GM10248 (cell line): Measurements from ENCODE around the gene SELENOK.

Source experiments
- CTCF ChIA-PET: fragments of 300-600 bp; sonication (Branson Sonifier 250); formaldehyde crosslinking; extraction: SDS; loops from one replicate; lab custom pipeline; 2021; ENCODE audit warnings: antibody characterized with exemption; lab: Yijun Ruan, JAX
- POLR2A ChIA-PET: fragments of 350-650 bp; sonication (Branson Sonifier 250); formaldehyde crosslinking; extraction: SDS; loops from one replicate; lab custom pipeline; 2020; ENCODE audit warnings: antibody characterized with exemption; lab: Yijun Ruan, JAX
- DNase-seq: peaks from one replicate; pipeline ENCODE4 v3.0.0; 2012; ENCODE audit errors: extremely low spot score
- TF ChIP-seq, protein P1 (sequence below): IDR thresholded peaks from 2 replicates; pipeline ENCODE4 v1.5.1; 2012; ENCODE audit warnings: mild to moderate bottlenecking, low read depth; ENCODE audit errors: extremely low read depth, missing control alignments, control extremely low read depth

SELENOK gene

DNA sequence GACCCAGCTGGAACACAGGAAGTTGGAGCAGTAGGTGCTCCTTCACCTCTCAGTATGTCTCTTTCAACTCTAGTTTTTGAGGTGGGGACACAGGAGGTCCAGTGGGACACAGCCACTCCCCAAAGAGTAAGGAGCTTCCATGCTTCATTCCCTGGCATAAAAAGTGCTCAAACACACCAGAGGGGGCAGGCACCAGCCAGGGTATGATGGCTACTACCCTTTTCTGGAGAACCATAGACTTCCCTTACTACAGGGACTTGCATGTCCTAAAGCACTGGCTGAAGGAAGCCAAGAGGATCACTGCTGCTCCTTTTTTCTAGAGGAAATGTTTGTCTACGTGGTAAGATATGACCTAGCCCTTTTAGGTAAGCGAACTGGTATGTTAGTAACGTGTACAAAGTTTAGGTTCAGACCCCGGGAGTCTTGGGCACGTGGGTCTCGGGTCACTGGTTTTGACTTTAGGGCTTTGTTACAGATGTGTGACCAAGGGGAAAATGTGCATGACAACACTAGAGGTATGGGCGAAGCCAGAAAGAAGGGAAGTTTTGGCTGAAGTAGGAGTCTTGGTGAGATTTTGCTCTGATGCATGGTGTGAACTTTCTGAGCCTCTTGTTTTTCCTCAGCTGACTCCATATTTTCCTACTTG, 33.4 kb downstream of the SELENOK start:
- CTCF ChIA-PET = no interaction called here
- TF ChIP-seq, protein P1, sequence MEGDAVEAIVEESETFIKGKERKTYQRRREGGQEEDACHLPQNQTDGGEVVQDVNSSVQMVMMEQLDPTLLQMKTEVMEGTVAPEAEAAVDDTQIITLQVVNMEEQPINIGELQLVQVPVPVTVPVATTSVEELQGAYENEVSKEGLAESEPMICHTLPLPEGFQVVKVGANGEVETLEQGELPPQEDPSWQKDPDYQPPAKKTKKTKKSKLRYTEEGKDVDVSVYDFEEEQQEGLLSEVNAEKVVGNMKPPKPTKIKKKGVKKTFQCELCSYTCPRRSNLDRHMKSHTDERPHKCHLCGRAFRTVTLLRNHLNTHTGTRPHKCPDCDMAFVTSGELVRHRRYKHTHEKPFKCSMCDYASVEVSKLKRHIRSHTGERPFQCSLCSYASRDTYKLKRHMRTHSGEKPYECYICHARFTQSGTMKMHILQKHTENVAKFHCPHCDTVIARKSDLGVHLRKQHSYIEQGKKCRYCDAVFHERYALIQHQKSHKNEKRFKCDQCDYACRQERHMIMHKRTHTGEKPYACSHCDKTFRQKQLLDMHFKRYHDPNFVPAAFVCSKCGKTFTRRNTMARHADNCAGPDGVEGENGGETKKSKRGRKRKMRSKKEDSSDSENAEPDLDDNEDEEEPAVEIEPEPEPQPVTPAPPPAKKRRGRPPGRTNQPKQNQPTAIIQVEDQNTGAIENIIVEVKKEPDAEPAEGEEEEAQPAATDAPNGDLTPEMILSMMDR = no peak
- DNase-seq = no peak
- POLR2A ChIA-PET = no interaction called here

DNA sequence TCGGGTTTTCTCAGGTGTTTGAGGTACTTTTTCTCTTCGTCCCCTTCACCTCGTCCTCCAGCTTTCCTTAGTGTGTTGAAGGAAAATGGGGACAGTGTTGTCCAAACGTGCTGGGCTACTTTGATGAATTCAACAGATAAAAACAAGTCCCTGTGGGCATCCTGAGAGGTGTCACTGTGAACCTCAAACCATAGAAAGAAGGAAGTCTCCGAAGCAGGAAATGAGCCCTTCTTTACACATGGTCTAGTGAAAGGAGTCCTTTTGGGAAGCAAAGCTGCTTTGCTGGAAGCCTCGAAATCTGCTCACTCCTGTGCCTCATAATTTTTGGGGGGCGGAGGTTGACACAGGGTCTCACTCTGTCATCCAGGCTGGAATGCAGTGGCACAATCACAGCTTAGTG, 34.7 kb downstream of the SELENOK start:
- CTCF ChIA-PET = interaction anchor here (1.1 kb wide), 1 partner anchor 9 kb away, joined by 4 read pairs; no protein-coding TSS in a partner anchor
- no peak for DNase-seq
- TF ChIP-seq, protein P1 = no peak
- POLR2A ChIA-PET = no interaction called here

DNA sequence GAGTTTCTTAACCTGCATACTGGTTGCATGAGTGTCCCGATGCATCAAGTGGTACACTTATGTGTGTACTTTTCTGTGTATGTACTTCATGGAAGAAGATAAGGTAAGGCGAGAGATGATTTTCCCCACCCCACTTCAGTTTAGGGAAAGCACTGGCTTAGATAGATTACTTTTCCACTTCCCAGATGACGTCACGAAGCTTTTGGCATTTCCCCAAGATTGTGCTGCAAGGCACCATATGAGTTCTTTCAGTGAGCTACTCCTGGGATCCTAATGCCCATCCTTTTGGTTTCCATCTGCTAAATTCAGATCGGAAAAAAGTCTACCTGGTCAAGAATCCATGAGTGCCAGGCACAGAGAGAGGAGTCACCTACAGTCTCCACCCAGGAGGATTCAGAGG, 40.8 kb downstream of the SELENOK start:
- POLR2A ChIA-PET = no interaction called here
- DNase-seq = no peak
- TF ChIP-seq, protein P1 = no peak
- CTCF ChIA-PET = interaction anchor here (0.9 to 1.4 kb wide), 2 partner anchors 21 to 141 kb away, joined by 3 read pairs; no protein-coding TSS in a partner anchor

DNA sequence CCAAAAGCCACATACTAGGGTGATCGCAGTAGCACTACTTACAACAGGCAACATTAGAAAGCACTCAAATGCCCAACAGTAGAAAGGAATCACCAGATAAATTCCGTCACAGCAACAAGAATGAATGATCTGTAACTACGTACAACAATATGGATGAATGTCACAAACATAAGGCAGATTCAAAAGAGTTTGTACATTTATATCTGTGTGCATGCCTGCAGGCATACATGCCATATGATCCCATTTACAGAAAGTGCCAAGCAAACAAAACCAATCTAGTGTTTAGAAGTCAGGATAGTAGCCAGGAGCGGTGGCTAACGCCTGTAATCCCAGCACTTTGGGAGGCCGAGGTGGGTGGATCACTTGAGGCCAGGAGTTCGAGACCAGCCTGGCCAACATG, 41.7 kb downstream of the SELENOK start:
- ChIA-PET CTCF (no interaction called here), POLR2A (no interaction called here)
- DNase-seq = no peak
- TF ChIP-seq, protein P1 = no peak

GRCh38 chr3:53846851-53847155, 44.9 kb downstream of the SELENOK start:
- ChIA-PET CTCF (interaction anchor here (1.6 kb wide), 1 partner anchor 10 kb away, joined by 4 read pairs; no protein-coding TSS in a partner anchor), POLR2A (no interaction called here)
- DNase-seq = no peak
- TF ChIP-seq, protein P1 = no peak

DNA sequence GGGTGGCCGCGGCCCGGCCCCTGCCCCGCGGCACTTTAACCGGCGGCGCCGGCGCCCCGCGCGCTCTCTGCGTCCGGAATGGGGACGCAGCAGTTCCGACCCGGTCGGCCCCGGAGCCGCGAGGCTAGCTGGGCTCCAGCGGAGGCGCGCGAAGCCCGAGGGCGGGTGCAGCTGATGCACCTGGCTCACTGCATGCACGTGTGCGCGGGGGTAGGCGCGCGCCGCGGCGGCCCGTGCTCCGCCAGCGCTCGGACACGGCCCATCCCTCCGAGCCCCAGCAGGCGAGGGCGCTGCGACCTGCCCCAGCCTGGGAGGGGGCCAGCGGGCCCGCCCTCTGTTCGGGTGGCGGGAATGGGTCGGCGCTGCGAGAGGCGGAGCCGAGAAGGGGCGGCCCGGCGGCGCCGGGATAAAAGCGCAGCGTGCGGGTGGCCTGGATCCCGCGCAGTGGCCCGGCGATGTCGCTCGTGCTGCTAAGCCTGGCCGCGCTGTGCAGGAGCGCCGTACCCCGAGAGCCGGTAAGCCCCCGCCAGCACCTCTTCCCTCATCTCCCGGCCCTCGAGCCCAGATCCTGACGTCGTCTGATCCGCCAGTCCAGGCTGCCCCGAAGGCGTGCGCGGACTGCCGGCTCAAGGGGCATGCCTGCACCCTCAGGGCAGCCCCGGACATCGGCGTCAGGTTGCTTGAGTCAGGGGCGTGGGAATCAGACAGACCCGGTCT, 45.4 kb downstream of the SELENOK start, which contains the start of the genes CHDH and IL17RB:
CHDH (minus strand) TSS at position 286 of the 717 bp plus-strand sequence. CDS start 22,411 bp downstream, outside the sequence.
IL17RB (plus strand) TSS at position 435 of the 717 bp plus-strand sequence; CDS start at position 456, 21 bp downstream.
- TF ChIP-seq, protein P1 = no peak
- ChIA-PET POLR2A (no interaction called here), CTCF (interaction anchor here (0.6 to 1.5 kb wide), 3 partner anchors 11 to 21 kb away, joined by 3 read pairs; no protein-coding TSS in a partner anchor)
- DNase-seq = peak; percentile 68
